ENCODE measurements around the gene ATP4B.
"Not testable (repeated sequence)": the region's sequence is repeated elsewhere in the genome, so short reads cannot be mapped to it uniquely, and the experiment has no call there.

The ATP4B gene

GRCh38 chr13:113638806-113639205 lies 19.2 kb downstream of the ATP4B start:
- DNase-seq: no peak

- no peak for DNase-seq
Measured at GRCh38 chr13:113638173-113638746, 19.7 kb downstream of the ATP4B start.

GRCh38 chr13:113637262-113638160 lies 20.5 kb downstream of the ATP4B start:
- no peak for DNase-seq

- DNase-seq: no peak
Measured at GRCh38 chr13:113636266-113636963, 21.6 kb downstream of the ATP4B start.

GRCh38 chr13:113635709-113636108 lies 22.3 kb downstream of the ATP4B start:
- no peak for DNase-seq

GRCh38 chr13:113635048-113635420 lies 23.0 kb downstream of the ATP4B start:
- no peak for DNase-seq

GRCh38 chr13:113634279-113635047 lies 23.5 kb downstream of the ATP4B start:
- DNase-seq: no peak

- DNase-seq: no peak
Measured at GRCh38 chr13:113633485-113633873, 24.5 kb downstream of the ATP4B start.

GRCh38 chr13:113632706-113633484 lies 25.1 kb downstream of the ATP4B start:
- no peak for DNase-seq

- DNase-seq: no peak
Measured at GRCh38 chr13:113631341-113632095, 26.5 kb downstream of the ATP4B start.

- DNase-seq: no peak
Measured at GRCh38 chr13:113630804-113631203, 27.2 kb downstream of the ATP4B start.

GRCh38 chr13:113630296-113630695 lies 27.7 kb downstream of the ATP4B start:
- no peak for DNase-seq

- DNase-seq: no peak
Measured at GRCh38 chr13:113629866-113630265, 28.1 kb downstream of the ATP4B start.

GRCh38 chr13:113628291-113629270 lies 29.4 kb downstream of the ATP4B start:
- no peak for DNase-seq

GRCh38 chr13:113627136-113627535 lies 30.9 kb downstream of the ATP4B start:
- no peak for DNase-seq

- no peak for DNase-seq
Measured at GRCh38 chr13:113625965-113626721, 31.9 kb downstream of the ATP4B start.

GRCh38 chr13:113624640-113625304 lies 33.2 kb downstream of the ATP4B start:
- DNase-seq: not testable (repeated sequence)

GRCh38 chr13:113624235-113624587 lies 33.8 kb downstream of the ATP4B start:
- no peak for DNase-seq

Data from activated CD4-positive, alpha-beta T cell treated with anti-CD3 and anti-CD28 coated beads, Interleukin-2, amount 50 U/mL, for 4 hours (primary cell).